ENCODE measurements around the gene SLC25A29.

SLC25A29 gene

DNA sequence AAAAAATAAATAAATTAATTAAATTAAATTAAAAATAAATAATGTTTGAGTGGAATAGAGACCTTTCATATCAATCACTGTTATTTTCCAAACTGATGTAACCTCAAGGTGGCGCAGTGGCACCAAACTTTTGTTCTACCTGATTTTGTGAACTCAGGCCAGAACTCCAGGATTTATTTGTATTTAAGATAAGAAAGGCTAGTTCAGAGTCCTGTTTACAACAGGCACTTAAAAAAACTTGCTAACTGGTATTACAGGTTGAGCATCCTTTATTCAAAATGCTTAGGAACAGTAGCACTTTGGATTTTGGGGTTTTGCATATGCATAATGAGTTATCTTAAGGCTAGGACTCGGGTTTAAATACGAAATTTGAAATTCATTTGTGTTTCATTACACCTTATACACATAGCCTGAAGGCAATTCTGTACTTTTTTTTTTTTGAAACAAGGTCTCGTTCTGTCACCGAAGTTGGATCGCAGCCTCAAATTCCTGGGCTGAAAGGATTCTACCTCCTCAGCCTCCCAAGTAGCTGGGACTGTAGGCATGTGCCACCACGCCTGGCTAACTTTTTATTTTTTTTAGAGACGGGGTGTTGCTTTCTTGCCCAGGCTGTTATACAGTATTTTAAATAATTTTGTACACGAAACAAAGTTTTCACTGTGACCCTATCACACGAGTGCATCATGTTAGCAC is 34.9 kb downstream of the SLC25A29 start:
- TF ChIP-seq TAF1 (IDR thresholded peaks at IDR 0.05; ENCODE audit: borderline replicate concordance, insufficient read depth, low read length): no peak
- TF ChIP-seq FOXP2 (optimal IDR thresholded peaks at IDR 0.05; ENCODE audit: borderline replicate concordance, extremely low read depth, extremely low read length, insufficient read depth): no peak
- TF ChIP-seq POLR2AphosphoS5 (IDR thresholded peaks at IDR 0.05; ENCODE audit: low read depth, low read length): no peak
- no peak for TF ChIP-seq SIN3A (IDR thresholded peaks at IDR 0.05; ENCODE audit: borderline replicate concordance, insufficient read depth, low read length)
- TF ChIP-seq, protein P1, sequence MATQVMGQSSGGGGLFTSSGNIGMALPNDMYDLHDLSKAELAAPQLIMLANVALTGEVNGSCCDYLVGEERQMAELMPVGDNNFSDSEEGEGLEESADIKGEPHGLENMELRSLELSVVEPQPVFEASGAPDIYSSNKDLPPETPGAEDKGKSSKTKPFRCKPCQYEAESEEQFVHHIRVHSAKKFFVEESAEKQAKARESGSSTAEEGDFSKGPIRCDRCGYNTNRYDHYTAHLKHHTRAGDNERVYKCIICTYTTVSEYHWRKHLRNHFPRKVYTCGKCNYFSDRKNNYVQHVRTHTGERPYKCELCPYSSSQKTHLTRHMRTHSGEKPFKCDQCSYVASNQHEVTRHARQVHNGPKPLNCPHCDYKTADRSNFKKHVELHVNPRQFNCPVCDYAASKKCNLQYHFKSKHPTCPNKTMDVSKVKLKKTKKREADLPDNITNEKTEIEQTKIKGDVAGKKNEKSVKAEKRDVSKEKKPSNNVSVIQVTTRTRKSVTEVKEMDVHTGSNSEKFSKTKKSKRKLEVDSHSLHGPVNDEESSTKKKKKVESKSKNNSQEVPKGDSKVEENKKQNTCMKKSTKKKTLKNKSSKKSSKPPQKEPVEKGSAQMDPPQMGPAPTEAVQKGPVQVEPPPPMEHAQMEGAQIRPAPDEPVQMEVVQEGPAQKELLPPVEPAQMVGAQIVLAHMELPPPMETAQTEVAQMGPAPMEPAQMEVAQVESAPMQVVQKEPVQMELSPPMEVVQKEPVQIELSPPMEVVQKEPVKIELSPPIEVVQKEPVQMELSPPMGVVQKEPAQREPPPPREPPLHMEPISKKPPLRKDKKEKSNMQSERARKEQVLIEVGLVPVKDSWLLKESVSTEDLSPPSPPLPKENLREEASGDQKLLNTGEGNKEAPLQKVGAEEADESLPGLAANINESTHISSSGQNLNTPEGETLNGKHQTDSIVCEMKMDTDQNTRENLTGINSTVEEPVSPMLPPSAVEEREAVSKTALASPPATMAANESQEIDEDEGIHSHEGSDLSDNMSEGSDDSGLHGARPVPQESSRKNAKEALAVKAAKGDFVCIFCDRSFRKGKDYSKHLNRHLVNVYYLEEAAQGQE (IDR thresholded peaks at IDR 0.05; ENCODE audit: insufficient read depth in 1 of 2, low read depth in 2 of 2, low read length in 2 of 2): no peak

DNA sequence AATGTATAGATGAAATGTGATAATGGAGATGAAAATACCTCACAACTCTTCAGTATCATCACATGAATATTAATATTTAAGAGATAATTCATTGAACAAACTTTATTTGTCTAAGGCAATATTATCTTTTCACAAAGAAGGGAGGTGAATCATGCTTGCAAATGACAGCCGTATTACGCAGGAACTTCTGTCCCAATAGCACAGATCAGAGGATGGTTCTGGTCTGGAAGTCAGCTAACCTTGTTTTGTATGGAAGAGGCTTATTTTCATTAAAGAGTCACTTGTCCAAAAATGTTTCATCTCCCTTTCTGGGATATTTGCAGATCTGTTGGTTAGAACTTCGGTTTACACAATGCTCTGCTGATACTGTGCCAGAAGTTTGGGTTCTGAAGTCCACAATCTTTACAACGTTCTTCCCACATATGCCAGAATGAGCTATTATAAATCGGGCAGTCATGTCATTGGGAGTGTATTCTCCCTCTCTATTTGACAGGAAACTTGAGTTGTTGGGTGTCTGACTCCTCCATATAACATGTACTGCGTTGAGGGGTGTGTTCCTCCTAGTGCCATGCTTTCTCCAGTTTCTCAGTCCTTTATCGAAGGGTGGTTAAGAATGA is 37.5 kb downstream of the SLC25A29 start:
- TF ChIP-seq FOXP2 (optimal IDR thresholded peaks at IDR 0.05; ENCODE audit: borderline replicate concordance, extremely low read depth, extremely low read length, insufficient read depth) (no peak), SIN3A (IDR thresholded peaks at IDR 0.05; ENCODE audit: borderline replicate concordance, insufficient read depth, low read length) (no peak), POLR2AphosphoS5 (IDR thresholded peaks at IDR 0.05; ENCODE audit: low read depth, low read length) (no peak), TAF1 (IDR thresholded peaks at IDR 0.05; ENCODE audit: borderline replicate concordance, insufficient read depth, low read length) (no peak)
- TF ChIP-seq, protein P1 (IDR thresholded peaks at IDR 0.05; ENCODE audit: insufficient read depth in 1 of 2, low read depth in 2 of 2, low read length in 2 of 2): no peak

DNA sequence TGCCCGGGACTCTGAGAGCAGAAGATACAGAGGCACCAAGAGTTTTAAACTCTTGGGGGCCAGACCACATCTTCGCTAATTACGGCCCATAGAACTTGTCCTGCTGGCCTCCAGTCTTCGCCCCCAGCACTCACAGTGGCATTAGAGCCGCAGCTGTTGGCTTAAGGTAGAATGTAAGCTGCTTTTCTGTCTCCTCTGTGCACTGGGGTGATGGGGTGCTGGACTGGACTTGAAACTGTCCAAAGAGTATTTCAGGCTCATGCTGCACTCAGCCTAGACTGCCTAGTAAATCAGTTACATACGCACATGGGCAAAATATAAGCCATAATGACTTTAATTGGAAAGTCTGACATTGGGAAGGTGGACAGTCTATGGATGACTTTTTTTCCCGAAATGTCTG is 38.3 kb downstream of the SLC25A29 start:
- no peak for TF ChIP-seq SIN3A (IDR thresholded peaks at IDR 0.05; ENCODE audit: borderline replicate concordance, insufficient read depth, low read length)
- TF ChIP-seq TAF1 (IDR thresholded peaks at IDR 0.05; ENCODE audit: borderline replicate concordance, insufficient read depth, low read length): no peak
- TF ChIP-seq, protein P1 (IDR thresholded peaks at IDR 0.05; ENCODE audit: insufficient read depth in 1 of 2, low read depth in 2 of 2, low read length in 2 of 2): no peak
- TF ChIP-seq FOXP2 (optimal IDR thresholded peaks at IDR 0.05; ENCODE audit: borderline replicate concordance, extremely low read depth, extremely low read length, insufficient read depth): no peak
- TF ChIP-seq POLR2AphosphoS5 (IDR thresholded peaks at IDR 0.05; ENCODE audit: low read depth, low read length): no peak

DNA sequence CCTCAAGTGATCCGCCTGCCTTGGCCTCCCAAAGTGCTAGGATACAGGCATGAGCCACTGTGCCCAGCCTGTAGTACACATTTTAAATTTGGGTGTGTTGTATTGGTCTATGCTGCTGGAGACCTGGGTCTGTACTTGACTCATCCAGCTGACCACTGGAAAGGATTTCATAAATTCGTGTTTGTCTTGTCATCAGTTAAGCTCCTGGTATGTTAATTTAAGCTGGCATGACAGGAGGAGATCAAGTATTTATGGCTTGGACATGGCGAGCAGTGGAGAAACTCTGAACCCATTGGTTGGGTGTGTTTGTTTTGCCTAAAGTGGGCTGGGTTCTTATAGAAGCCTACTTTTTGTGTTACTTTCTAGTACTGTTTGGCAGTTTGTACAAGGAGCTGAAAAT is 43.1 kb downstream of the SLC25A29 start:
- TF ChIP-seq FOXP2 (optimal IDR thresholded peaks at IDR 0.05; ENCODE audit: borderline replicate concordance, extremely low read depth, extremely low read length, insufficient read depth): no peak

DNA sequence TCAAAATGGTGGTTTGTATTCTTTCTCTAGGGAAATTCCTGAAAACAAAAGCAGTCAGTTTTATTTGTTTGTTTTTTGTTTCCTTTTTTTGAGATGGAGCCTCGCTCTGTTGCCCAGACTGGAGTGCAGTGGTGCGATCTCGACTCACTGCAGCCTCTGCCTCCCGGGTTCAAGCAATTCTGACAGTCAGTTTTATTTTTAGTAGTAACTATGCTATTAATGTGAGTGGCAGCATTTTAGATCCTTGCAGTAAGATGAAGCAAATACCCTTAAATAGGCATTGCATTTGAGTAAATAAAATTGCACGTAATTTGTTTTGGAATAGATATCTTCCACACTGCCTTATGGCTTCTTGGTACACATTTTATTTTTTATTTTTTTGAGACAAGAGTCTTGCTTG is 43.7 kb downstream of the SLC25A29 start:
- TF ChIP-seq, protein P1 (IDR thresholded peaks at IDR 0.05; ENCODE audit: insufficient read depth in 1 of 2, low read depth in 2 of 2, low read length in 2 of 2): no peak
- TF ChIP-seq SIN3A (IDR thresholded peaks at IDR 0.05; ENCODE audit: borderline replicate concordance, insufficient read depth, low read length) (no peak), POLR2AphosphoS5 (IDR thresholded peaks at IDR 0.05; ENCODE audit: low read depth, low read length) (no peak), TAF1 (IDR thresholded peaks at IDR 0.05; ENCODE audit: borderline replicate concordance, insufficient read depth, low read length) (no peak), FOXP2 (optimal IDR thresholded peaks at IDR 0.05; ENCODE audit: borderline replicate concordance, extremely low read depth, extremely low read length, insufficient read depth) (no peak)
